Coronary artery (tissue), 2 donors: ENCODE results near the gene CCBE1.
A peak's percentile ranks its signal among the peaks of the same experiment; 100 is the strongest.

Experiments
- DNase-seq: peaks from one replicate; pipeline ENCODE4 v3.0.0-alpha.2; 2017; ENCODE audit warnings: low spot score
- H3K27ac ChIP-seq, 2 donors: fragments of 200-600 bp; sonication (generic); one replicate each; pipeline ENCODE4 v1.5.1; 2016 to 2019
- H3K4me3 ChIP-seq: fragments of 200-600 bp; sonication (generic); 2 replicates; pipeline ENCODE4 v1.5.1; 2016; ENCODE audit warnings: mild to moderate bottlenecking, moderate library complexity
- CTCF ChIP-seq: fragments of 200-600 bp; sonication (generic); IDR thresholded peaks from one replicate; pipeline ENCODE4 v1.5.1; 2019; ENCODE audit warnings: antibody characterized with exemption

Gene CCBE1

GRCh38 chr18:59704146-59704545 lies 6.9 kb upstream of the CCBE1 start:
- Histone ChIP-seq H3K27ac (no peak overlapping the region), H3K4me3 (no peak overlapping the region)
- no peak for DNase-seq
- no peak for TF ChIP-seq CTCF

GRCh38 chr18:59701272-59701671 lies 4.0 kb upstream of the CCBE1 start:
- Histone ChIP-seq H3K4me3 (no peak overlapping the region), H3K27ac (no peak overlapping the region)
- DNase-seq = no peak
- no peak for TF ChIP-seq CTCF

- H3K4me3 ChIP-seq = no peak overlapping the region
- H3K27ac ChIP-seq = no peak overlapping the region
- no peak for TF ChIP-seq CTCF
- no peak for DNase-seq
Measured at GRCh38 chr18:59700535-59700967, 3.3 kb upstream of the CCBE1 start.

GRCh38 chr18:59699750-59700534 lies 2.7 kb upstream of the CCBE1 start:
- no peak overlapping the region for H3K4me3 ChIP-seq
- H3K27ac ChIP-seq = no peak overlapping the region
- no peak for DNase-seq
- TF ChIP-seq CTCF = no peak

GRCh38 chr18:59699061-59699460 lies 1.8 kb upstream of the CCBE1 start:
- TF ChIP-seq CTCF = no peak
- no peak for DNase-seq
- no peak overlapping the region for H3K27ac ChIP-seq
- no peak overlapping the region for H3K4me3 ChIP-seq

- Histone ChIP-seq H3K4me3 (peak overlapping the region; percentile 57), H3K27ac (no peak overlapping the region)
- DNase-seq = no peak
- no peak for TF ChIP-seq CTCF
Measured at GRCh38 chr18:59696311-59697235, 650 bp downstream of the CCBE1 start.
